WERI-Rb-1 (cell line): ENCODE results near the gene RAB20.
A peak's percentile ranks its signal among the peaks of the same experiment; 100 is the strongest.

Experiments
- DNase-seq: peaks from one replicate; pipeline ENCODE4 v3.0.0-alpha.2; 2020
- H3K27ac ChIP-seq: fragments of 250-450 bp; sonication (Bioruptor Pico); 2 replicates; pipeline ENCODE4 v1.5.1; 2020; ENCODE audit warnings: mild to moderate bottlenecking, moderate library complexity
- H3K27me3 ChIP-seq: fragments of 250-450 bp; sonication (Bioruptor Pico); 2 replicates; pipeline ENCODE4 v1.5.1; 2021; ENCODE audit warnings: mild to moderate bottlenecking, low read depth, moderate library complexity; ENCODE audit not compliant: insufficient read depth, severe bottlenecking
- H3K36me3 ChIP-seq: fragments of 250-450 bp; sonication (Bioruptor Pico); 2 replicates; pipeline ENCODE4 v1.5.1; 2020; ENCODE audit warnings: mild to moderate bottlenecking, moderate library complexity
- H3K4me3 ChIP-seq: 2 replicates; pipeline ENCODE4 v1.5.1; 2011; ENCODE audit warnings: low read depth, mild to moderate bottlenecking, control low read depth, low read length
- H3K9me3 ChIP-seq: fragments of 250-450 bp; sonication (Bioruptor Pico); 2 replicates; pipeline ENCODE4 v1.5.1; 2021; ENCODE audit warnings: mild to moderate bottlenecking, moderate library complexity; ENCODE audit not compliant: severe bottlenecking
- CTCF ChIP-seq: IDR thresholded peaks from 2 replicates; pipeline ENCODE4 v1.5.1; 2011; ENCODE audit warnings: low read depth, mild to moderate bottlenecking, control low read depth, inconsistent platforms, low read length

RAB20 gene

GRCh38 chr13:110541526-110541920 is 20.0 kb downstream of the RAB20 start:
- H3K27ac ChIP-seq: no peak overlapping the region
- TF ChIP-seq CTCF: no peak
- H3K9me3 ChIP-seq: peaks cover 6% of the 10 kb centered on the region
- no peaks in the 10 kb centered on the region for H3K36me3 ChIP-seq
- no peaks in the 10 kb centered on the region for H3K27me3 ChIP-seq
- no peak overlapping the region for H3K4me3 ChIP-seq
- no peak for DNase-seq

GRCh38 chr13:110540871-110541525 is 20.5 kb downstream of the RAB20 start:
- TF ChIP-seq CTCF: no peak
- peaks cover 6% of the 10 kb centered on the region for H3K9me3 ChIP-seq
- H3K27ac ChIP-seq: no peak overlapping the region
- H3K36me3 ChIP-seq: no peaks in the 10 kb centered on the region
- no peak overlapping the region for H3K4me3 ChIP-seq
- no peaks in the 10 kb centered on the region for H3K27me3 ChIP-seq
- peak; percentile 43 for DNase-seq

- H3K27me3 ChIP-seq: no peaks in the 10 kb centered on the region
- H3K36me3 ChIP-seq: no peaks in the 10 kb centered on the region
- no peak for TF ChIP-seq CTCF
- no peak for DNase-seq
- H3K9me3 ChIP-seq: peaks cover 6% of the 10 kb centered on the region
- no peak overlapping the region for H3K4me3 ChIP-seq
- no peak overlapping the region for H3K27ac ChIP-seq
Observed at GRCh38 chr13:110539894-110540293, 21.6 kb downstream of the RAB20 start.

GRCh38 chr13:110538632-110539031 is 22.9 kb downstream of the RAB20 start:
- no peak overlapping the region for H3K4me3 ChIP-seq
- TF ChIP-seq CTCF: no peak
- no peak for DNase-seq
- no peaks in the 10 kb centered on the region for H3K36me3 ChIP-seq
- no peaks in the 10 kb centered on the region for H3K9me3 ChIP-seq
- no peaks in the 10 kb centered on the region for H3K27me3 ChIP-seq
- H3K27ac ChIP-seq: no peak overlapping the region

GRCh38 chr13:110536006-110536693 is 25.4 kb downstream of the RAB20 start:
- H3K27ac ChIP-seq: no peak overlapping the region
- no peak overlapping the region for H3K4me3 ChIP-seq
- TF ChIP-seq CTCF: no peak
- no peaks in the 10 kb centered on the region for H3K36me3 ChIP-seq
- no peaks in the 10 kb centered on the region for H3K27me3 ChIP-seq
- no peak for DNase-seq
- H3K9me3 ChIP-seq: no peaks in the 10 kb centered on the region
